Measurements from ENCODE around the gene TLE1. TPM values are rescaled to one million over a fixed set of nuclear protein-coding genes. Genes with fewer than 3 reads are reported as not detected.
A peak's percentile ranks its signal among the peaks of the same experiment; 100 is the strongest.

TLE1 gene
- total RNA-seq, 1 experiment from 2014 or later: 28.5 TPM

DNA sequence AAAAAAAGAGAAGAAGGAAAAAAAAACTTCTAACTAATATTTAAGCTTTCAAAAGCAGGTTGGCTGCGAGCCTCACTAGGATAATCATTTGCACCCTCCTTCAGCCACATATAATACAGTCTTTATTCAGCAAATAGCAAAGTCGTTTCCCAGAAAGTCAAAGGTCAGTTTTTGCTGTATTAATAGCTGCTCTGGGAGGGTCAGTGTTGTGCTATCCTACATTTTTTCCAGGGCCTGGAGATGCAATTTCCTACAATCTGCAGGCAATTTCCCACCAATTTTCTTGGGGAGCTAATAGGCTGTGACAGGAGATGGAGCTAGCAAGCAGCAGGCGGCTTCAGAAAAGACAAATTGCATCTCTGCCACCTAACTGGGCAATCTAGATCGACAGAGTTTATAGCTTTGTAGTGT, 136.8 kb downstream of the TLE1 start:
- in situ Hi-C loops (cut with HindIII; ENCODE audit: low pct_unique_long_range_greater_than_20kb, low sequenced_read_pairs): no loop called here
- peak; percentile 18 for DNase-seq (ENCODE audit: low read depth, low spot score)

DNA sequence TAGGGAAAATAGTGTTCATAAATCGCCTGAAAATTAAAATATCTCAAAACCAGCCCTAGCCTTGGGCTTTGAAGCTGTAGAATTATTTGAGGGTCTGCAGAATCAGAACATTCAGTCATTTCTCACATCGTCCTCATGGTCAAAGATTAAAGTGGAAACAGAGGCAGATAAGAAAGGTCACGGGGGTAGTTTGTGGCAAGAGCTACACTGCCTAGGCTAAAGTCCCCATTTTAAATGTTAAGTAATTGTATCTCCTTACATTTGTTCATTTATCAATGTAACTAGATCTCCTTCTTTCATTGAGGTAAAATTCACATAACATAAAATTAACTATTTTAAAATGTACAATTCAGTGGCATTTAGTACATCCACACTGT, 139.2 kb downstream of the TLE1 start:
- in situ Hi-C loops (cut with HindIII; ENCODE audit: low pct_unique_long_range_greater_than_20kb, low sequenced_read_pairs): no loop called here
- DNase-seq (ENCODE audit: low read depth, low spot score): no peak

GRCh38 chr9:81549500-81550206, 139.7 kb downstream of the TLE1 start:
- DNase-seq (ENCODE audit: low read depth, low spot score): no peak
- in situ Hi-C loops (cut with HindIII; ENCODE audit: low pct_unique_long_range_greater_than_20kb, low sequenced_read_pairs): no loop called here

DNA sequence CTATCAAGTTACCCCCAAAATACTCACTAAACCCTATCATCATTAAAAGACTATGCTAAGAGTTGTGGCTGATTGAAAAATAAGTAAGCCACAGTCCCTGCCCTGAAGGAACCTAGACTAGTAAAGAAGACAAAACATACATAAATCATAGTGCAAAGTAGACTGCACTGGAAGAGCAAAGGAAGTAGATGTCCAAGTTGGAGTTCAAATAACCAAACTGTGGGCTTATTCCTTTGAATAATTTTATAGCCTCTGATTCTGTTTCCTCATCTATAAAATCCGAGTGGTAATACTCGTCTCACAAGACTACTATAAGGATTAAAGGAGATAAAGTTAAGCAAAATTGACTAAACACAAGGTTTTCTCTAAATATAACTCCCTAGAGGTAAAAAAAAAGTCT, 140.4 kb downstream of the TLE1 start:
- in situ Hi-C loops (cut with HindIII; ENCODE audit: low pct_unique_long_range_greater_than_20kb, low sequenced_read_pairs): no loop called here
- no peak for DNase-seq (ENCODE audit: low read depth, low spot score)

GRCh38 chr9:81546489-81546888, 142.9 kb downstream of the TLE1 start:
- in situ Hi-C loops (cut with HindIII; ENCODE audit: low pct_unique_long_range_greater_than_20kb, low sequenced_read_pairs): no loop called here
- no peak for DNase-seq (ENCODE audit: low read depth, low spot score)

- DNase-seq (ENCODE audit: low read depth, low spot score): no peak
- in situ Hi-C loops (cut with HindIII; ENCODE audit: low pct_unique_long_range_greater_than_20kb, low sequenced_read_pairs): no loop called here
Measured at GRCh38 chr9:81543695-81544094, 145.7 kb downstream of the TLE1 start.

DNA sequence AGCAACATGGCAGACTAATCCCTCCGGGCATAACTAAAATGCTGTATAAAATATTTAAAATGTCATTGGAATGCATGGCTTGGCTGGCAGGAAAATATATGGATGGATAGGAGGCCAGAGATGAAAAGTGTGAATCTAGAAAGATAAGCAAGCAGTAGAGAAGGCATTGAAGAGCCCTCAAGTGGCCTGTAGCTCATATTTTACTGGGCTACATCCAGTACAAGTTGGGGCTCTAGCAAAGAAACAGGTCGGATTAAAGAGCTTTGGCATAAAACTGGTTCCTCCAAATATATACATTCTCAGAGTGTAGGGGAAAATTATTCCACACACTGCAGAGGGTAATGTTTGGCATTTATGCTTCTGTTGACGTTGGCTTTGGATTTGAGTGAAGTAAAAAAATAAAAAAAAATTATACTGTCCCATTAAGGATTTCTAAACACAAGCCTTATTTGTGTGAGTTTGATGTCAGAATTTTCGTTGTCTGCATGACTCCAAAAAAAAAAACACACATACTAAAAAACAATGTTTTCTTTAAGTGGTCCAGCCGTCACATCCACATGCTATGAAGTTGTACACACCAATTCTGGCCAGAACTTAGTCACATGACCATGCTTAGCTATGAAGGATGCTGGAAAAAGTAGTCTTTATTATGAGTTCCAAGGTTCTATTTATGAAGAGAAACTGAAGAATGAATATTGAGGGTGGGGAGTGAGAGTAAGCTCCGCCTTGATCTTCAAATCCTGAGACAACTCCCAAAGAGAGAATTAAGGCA, 147.0 kb downstream of the TLE1 start:
- in situ Hi-C loops (cut with HindIII; ENCODE audit: low pct_unique_long_range_greater_than_20kb, low sequenced_read_pairs): no loop called here

GRCh38 chr9:81540142-81540710, 149.1 kb downstream of the TLE1 start:
- in situ Hi-C loops (cut with HindIII; ENCODE audit: low pct_unique_long_range_greater_than_20kb, low sequenced_read_pairs): no loop called here

More for the DNA sequence above, 147.0 kb downstream of the TLE1 start:
- peak; percentile 87 for DNase-seq (ENCODE audit: low read depth, low spot score)

DNA sequence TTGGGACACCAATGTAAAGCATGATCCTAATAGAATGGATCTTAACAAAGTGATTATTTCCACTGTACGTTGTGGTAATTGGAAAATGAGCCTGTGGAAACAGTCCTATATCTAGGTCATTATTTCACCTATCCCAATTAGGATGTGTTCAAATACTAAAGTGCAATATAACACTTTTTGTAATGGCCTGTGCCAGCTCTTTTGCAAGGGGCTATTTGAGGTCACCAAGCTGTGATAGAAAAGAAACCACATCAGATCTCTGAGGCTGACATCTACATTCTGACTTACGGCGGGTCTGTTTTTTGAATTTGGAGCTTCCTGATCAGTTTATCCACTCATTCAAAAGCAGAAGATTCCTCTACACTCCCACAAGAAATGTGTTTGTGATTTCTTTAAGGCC, 150.0 kb downstream of the TLE1 start:
- DNase-seq (ENCODE audit: low read depth, low spot score): no peak

More at GRCh38 chr9:81540142-81540710, 149.1 kb downstream of the TLE1 start:
- DNase-seq (ENCODE audit: low read depth, low spot score): no peak

GRCh38 chr9:81538890-81539289, 150.5 kb downstream of the TLE1 start:
- DNase-seq (ENCODE audit: low read depth, low spot score): no peak
- in situ Hi-C loops (cut with HindIII; ENCODE audit: low pct_unique_long_range_greater_than_20kb, low sequenced_read_pairs): no loop called here

More for the DNA sequence above, 150.0 kb downstream of the TLE1 start:
- in situ Hi-C loops (cut with HindIII; ENCODE audit: low pct_unique_long_range_greater_than_20kb, low sequenced_read_pairs): no loop called here

DNA sequence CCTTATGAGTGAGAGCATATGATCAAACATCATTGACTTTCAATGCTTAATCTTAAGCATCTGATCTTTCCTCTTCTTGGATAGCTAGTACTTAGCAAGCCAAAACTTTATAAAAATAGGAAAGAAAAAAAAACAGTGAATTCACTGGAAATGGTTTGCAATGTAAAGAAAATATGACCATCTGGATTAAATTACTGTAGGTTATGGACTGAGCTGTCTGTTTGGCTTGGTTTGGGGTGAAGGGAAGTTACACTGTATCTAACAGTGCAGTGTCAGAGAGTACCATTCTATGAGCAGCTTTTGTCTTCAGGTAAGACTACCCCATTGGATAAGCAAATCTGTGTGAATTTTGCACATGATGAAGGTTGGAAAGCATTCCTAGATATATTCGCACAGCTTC, 151.4 kb downstream of the TLE1 start:
- no peak for DNase-seq (ENCODE audit: low read depth, low spot score)
- in situ Hi-C loops (cut with HindIII; ENCODE audit: low pct_unique_long_range_greater_than_20kb, low sequenced_read_pairs): no loop called here

DNA sequence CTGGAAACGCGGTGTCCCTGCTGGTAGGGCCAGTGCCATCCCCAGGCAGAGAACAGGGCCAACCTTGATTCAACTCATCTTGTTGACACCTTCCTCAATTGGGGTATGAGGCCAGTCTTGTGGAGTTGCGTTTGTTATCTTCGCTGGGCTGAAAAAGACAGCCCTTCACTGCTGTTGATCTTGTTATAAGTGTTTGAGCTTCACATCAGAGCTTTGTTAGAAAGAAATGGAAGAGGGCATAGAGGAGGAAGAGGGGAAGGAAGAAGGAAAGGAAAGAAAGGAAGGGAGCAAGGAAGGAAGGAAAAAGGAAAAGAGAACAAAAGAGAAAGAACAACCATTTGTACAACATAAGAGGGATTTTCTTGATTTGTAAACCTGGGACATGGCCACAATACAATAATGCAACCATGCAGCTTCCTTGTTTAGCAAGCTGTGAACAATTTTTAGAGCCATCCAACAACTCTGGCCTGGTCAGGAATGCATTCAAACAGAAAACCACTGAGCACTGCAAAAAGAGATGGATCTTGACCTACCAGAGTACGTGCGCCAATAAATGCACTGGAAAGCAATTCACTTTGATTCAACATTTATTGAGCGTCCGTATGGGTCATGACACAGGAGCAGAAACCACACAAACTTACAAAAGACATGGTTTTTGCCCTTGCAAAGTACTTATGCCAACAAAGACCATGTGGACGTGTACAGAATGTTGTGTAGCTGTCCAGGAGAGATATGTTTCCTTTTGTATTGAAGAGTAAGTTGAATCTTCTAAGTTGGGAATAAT, 152.9 kb downstream of the TLE1 start:
- in situ Hi-C loops (cut with HindIII; ENCODE audit: low pct_unique_long_range_greater_than_20kb, low sequenced_read_pairs): no loop called here
- no peak for DNase-seq (ENCODE audit: low read depth, low spot score)

GRCh38 chr9:81535542-81536241, 153.7 kb downstream of the TLE1 start:
- in situ Hi-C loops (cut with HindIII; ENCODE audit: low pct_unique_long_range_greater_than_20kb, low sequenced_read_pairs): no loop called here
- DNase-seq (ENCODE audit: low read depth, low spot score): no peak

GRCh38 chr9:81534138-81534875, 155.0 kb downstream of the TLE1 start:
- in situ Hi-C loops (cut with HindIII; ENCODE audit: low pct_unique_long_range_greater_than_20kb, low sequenced_read_pairs): no loop called here

More at GRCh38 chr9:81534138-81534875, 155.0 kb downstream of the TLE1 start:
- no peak for DNase-seq (ENCODE audit: low read depth, low spot score)
